Fibroblast of skin of right quadriceps (primary cell): Measurements from ENCODE around the gene CFL1.
"Not testable (repeated sequence)": the region's sequence is repeated elsewhere in the genome, so short reads cannot be mapped to it uniquely, and the experiment has no call there.

Experiments
- DNase-seq: peaks from one replicate; pipeline ENCODE4 v3.0.0-alpha.2; 2013

CFL1 gene

DNA sequence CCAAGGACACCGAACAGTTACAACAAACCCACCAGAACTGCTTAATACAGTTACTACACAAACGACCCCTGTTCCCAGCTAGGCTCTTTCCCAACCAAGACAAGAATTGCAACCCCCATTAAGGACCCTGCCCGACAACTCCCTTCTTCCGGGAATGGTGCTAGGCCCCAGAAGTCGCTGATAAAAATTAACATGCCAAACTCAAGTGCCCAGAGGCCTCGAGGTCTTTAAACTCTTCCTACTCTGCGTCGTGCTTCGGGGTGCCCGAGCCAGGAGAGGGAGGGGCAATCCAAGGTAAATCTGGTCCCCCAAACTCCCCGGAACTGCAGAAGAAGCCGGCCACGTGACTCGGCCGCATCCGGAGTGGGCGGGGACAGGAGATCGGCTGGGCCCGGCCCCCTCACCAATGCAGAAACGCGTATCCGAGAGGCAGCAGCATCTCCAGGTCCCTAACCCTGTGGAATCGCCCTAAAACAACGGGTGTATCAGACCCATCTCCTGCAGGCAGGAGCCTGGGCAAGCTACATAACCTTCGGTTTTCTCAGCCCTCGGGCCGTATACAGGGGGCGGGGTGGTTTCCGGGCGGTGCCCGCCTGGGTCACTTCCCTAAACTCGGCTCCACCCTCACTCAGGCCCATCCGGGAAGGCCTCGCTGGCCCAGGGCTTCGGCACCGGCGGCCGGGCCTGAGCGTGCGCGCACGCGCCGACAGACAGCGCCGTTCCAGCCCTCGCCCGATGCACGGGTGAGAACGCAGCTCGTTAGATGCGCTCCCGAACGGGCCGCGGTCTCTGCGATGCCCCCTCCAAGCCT is 1.1 kb downstream of the CFL1 start:
- peak; percentile 54 for DNase-seq

- DNase-seq = no peak
Measured at GRCh38 chr11:65855927-65856363, 2.0 kb downstream of the CFL1 start.

DNA sequence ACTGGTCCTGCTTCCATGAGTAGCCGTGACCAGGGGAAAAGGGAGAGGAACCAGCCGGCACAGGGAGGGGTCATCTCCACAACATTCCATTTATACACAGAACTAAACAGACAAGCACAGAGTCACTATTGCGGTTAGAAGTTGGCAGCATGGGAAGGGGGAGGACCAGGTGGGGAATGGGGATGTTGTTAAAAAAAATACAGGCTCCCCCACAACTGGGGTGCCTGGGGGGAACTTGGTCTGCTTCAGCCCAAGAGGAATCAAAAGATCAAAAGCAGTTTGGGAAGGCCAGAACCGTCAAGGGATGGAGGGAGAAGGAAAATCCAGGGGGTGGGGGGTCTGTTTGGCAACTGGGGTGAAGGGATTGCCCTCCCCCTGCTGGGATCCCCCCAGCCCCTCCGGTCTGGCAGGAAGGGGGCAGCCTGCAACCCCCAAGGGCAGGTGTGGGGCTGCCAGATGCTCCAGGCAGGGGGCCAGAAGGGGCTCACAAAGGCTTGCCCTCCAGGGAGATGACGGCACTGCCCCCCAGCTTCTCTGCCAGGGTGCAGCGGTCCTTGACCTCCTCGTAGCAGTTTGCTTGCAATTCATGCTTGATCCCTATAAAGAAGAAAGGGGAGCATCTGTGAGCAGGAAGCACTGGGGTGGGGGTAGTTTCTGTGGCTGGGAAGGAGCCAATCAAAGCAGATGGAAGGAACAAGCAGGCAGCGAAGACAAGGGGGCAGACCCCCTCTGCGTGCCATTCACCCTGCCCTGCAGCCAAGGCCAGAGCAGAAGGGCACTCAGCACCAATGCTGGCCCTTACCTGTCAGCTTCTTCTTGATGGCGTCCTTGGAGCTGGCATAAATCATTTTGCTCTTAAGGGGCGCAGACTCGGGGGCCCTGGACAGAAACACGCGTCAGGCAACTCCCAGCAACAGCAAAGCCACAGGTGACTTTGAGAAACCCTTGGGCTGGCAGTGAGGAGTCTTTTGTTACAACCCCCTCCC is 2.8 kb downstream of the CFL1 start:
- no peak for DNase-seq

DNA sequence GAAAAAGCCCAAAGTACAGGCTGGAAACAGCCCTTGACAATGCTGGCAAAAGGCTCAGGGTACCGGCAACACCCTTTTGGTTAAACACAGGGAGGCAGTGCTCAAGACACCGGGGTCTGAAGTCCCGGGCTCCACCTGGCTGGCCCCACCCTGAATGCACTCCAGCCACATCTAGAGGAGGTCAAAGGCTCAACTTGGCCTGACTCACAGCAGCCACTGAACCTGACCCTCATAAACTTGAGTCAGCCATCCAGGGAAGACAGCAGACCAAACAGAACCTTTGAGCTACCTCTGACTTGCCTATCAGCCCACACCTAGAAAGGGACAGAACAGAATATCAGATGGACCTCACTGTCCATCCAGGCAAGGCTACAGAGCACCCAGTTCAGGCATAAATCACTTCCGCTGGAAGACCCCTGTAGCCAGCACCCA is 3.8 kb downstream of the CFL1 start:
- no peak for DNase-seq

DNA sequence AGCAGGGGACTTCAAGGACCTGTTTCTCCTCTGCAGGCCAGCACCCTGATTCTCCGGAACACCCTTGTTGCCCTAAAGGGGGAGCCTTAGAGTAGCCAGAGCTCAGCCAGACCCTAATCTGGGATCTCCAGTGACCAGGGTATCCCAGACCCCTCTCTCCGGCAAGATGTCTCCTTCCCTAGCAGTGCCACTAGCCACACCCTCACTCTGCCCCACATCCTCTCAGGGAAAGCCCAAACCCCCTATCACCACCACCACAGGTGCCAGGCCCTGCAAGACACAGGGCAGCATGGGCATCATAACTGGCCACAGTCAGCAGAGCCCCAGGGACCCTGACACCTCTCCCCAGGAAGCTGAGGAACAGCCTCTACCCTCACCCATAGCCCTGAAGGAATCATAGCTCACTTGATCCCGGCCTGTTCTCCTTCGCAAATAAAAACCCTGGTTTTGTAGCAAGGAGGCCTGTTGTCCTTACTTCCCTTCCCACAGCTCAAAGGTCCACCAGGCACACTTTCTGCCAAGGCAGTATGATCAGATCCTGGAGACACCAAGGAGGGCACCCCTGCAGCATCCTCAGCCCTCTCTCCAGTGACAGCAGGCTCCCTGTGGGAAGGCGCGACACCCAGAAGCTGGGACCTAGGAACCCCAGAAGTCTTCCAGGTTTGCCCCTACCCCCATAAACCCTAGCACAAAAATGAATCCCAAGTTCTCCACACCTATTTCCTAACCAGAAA is 4.6 kb downstream of the CFL1 start:
- DNase-seq = no peak

- DNase-seq = no peak
Measured at GRCh38 chr11:65852508-65853245, 5.3 kb downstream of the CFL1 start.

- DNase-seq = no peak
Measured at GRCh38 chr11:65851811-65852507, 6.0 kb downstream of the CFL1 start.

DNA sequence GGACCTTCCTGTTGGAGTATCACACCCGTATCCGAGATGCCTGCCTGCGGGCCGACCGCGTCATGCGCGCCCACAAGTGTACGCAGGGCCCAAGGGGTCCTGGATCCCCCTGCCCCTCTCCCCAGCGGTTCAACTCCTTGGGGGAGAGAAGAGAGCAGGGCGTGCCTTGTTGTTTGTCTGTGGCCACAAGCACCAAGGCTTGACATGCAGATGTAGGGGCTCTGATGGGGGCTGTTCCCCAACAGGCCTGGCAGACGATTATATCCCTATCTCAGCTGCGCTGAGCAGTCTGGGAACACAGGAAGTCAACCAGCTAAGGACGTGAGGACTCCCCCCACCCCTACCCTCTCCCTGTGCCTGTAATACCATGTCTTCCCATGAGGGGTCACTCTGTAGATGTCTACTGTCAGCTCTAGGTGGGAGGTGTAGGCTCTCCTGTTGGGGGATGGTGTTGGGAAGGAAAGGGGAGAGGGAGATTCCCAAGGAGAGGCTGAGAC is 6.8 kb downstream of the CFL1 start:
- DNase-seq = no peak

- DNase-seq = no peak
Measured at GRCh38 chr11:65850217-65851082, 7.5 kb downstream of the CFL1 start.

DNA sequence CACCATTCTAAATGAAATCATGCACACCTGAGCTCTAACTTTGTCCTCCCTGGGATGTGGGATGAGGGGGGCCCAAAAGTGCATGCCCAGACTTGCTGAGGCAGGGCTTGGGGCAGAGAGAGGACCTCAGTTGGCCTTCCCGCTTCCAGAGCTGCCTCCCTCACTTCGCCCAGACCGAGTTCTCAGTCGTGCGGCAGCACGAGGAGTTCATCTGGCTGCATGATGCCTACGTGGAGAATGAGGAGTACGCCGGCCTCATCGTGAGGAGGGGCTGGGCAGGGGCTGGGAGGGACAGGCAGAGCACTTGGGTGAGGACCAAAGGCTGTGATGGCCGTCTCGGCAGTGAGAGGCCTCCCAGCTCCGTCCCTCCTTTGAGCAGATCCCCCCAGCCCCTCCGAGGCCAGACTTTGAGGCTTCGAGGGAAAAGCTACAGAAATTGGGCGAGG is 8.2 kb downstream of the CFL1 start:
- DNase-seq = no peak

DNA sequence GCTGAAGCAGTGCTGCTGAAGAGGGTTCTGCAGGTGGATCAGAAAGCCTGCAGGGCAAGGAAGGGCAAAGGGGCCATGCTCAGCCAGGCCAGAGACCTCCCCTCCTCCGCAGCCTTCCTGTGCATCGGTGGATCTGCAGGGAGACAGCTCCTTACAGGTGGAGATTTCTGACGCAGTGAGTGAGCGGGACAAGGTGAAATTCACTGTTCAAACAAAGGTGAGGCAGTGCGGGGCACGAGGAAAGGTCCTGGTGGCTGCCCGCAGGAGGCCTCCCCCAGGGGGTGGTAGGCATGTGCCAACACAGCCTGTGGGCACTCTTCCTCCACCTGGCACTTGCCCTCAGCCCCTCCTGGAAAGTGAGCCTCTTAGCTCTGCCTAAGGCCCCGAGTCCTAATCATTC is 8.6 kb downstream of the CFL1 start:
- DNase-seq = no peak

- DNase-seq = not testable (repeated sequence)
Measured at GRCh38 chr11:65848693-65849092, 9.3 kb downstream of the CFL1 start.

DNA sequence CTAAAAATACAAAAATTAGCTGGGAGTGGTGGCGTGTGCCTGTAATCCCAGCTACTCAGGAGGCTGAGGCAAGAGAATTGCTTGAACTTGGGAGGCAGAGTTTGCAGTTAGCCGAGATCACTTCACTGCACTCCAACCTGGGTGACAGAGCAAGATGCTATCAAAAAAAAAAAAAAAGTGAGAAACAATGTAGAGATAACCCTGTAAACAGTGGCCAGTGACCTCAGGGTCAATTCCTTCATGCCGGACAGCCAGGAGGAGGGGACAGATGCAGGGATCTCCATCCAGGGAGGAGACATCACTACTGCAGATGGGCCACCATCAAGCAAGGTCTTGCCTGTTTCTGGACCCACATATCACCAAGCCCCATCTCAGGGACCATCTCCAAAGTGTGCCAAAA is 10.2 kb downstream of the CFL1 start:
- no peak for DNase-seq

- no peak for DNase-seq
Measured at GRCh38 chr11:65844231-65844872, 13.6 kb downstream of the CFL1 start.

DNA sequence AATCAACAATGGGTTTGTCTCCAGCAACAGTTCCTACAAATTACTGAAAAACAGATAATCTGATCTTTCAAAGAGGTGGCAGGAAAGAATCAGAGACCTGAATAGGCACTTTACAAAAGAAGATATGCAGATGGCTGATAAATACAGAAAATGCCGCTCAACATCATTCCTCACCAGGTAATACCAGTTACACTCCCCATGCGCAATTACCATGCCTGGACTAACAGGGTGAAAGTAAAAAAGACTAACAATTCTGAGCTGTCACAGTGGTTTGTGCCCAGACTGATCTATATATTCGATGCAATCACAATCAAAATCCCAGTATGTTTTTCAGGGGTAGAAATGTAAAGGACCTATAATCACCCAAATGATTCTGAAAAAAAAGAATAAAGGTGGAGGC is 14.2 kb downstream of the CFL1 start:
- DNase-seq = no peak

DNA sequence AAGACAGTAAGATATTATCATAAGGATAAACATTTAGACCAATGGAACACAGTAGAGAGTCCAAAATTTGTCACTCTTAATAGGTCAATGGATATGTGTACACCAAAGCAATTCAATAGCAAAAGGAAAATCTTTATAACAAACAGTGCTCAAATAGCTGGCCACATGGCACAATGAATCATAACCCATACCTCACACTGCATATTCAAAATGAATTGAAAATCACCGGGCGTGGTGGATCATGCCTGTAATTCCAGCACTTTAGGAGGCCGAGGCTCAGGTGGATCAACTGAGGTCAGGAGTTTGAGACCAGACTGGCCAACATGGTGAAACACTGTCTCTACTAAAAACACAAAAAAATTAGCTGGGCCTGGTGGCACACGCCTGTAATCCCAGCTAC is 15.8 kb downstream of the CFL1 start:
- no peak for DNase-seq

GRCh38 chr11:65834202-65834601 is 23.8 kb downstream of the CFL1 start:
- DNase-seq = no peak

DNA sequence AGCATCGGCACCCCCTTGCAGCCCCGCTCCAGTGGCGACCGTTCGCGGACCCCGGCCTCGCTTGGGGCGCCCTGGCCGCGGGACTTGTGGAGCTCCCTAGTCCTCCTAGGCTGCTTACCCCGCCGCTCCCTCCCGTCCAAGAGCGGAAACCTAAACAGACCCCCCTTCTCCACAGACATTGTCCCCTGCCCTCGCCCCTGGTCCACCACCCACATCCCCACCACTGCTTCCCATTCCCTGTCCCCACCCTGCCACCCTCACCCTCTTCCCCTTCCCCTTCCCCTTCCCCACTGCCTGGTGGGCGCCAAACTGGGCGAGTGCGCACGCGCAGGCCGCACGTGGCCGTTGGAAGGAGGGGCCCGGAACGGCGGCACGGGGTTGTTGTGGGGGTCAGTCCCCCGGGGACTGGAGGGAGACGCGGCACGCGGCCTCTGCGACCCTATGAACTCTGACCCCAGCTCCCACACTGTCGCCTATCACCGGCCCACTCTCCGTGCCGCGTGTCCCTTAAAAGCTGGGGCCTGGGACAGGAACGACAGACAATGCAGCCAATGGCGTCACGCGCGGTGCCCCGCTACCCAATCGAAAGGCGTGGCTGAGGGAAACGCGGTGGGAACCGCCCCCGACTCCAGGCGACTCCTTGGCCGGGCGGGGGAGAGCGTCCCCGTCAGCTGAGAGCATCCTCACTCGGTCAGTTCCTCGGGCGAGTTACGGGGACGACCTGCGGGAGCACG is 24.5 kb downstream of the CFL1 start, which contains the start of gene SNX32:
SNX32 (plus strand) TSS at position 667 of the 734 bp plus-strand sequence. CDS start 103 bp downstream, outside the sequence.
- DNase-seq = peak; percentile 92

- not testable (repeated sequence) for DNase-seq
Measured at GRCh38 chr11:65832231-65832630, 25.7 kb downstream of the CFL1 start.
